GM21723 (cell line): ENCODE data around the gene CCDC71.
A peak's percentile ranks its signal among the peaks of the same experiment; 100 is the strongest.

Source experiments
- ATAC-seq: cut with Tn5 transposase; IDR thresholded peaks from one replicate; pipeline ENCODE4 v1.9.1; 2021; ENCODE audit warnings: mild to moderate bottlenecking, moderate library complexity; ENCODE audit not compliant: unreplicated experiment

Gene CCDC71

GRCh38 chr3:49171119-49171774 is 5.1 kb upstream of the CCDC71 start, which contains the start of gene KLHDC8B:
Gene KLHDC8B (plus strand): TSS chr3:49171598. CDS start chr3:49172770, 1,172 bp downstream.
- ATAC-seq: peak; percentile 70

DNA sequence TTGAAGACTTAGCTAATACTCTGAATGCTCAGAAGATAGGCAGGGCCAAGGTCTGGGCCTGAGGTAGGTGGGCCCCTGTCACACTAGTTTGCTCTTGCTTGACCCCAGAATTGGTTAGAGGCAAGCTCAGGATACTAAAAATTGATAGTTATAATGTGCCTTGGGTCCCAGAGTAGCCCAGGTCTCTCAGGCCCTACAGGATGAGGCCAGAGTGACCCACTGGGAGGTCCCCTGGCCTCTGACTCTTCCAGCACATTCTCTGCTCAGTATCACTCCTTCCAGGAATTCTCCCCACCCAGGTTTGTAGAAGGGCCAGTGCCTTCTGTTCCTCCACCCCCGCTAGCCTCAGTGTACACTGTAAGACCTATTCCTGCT is 4.6 kb upstream of the CCDC71 start:
- peak; percentile 6 for ATAC-seq

- no peak for ATAC-seq
These were observed 823 bp upstream of the CCDC71 start for GRCh38 chr3:49166752-49167556.

GRCh38 chr3:49164983-49165720 is 979 bp downstream of the CCDC71 start:
- ATAC-seq: no peak

DNA sequence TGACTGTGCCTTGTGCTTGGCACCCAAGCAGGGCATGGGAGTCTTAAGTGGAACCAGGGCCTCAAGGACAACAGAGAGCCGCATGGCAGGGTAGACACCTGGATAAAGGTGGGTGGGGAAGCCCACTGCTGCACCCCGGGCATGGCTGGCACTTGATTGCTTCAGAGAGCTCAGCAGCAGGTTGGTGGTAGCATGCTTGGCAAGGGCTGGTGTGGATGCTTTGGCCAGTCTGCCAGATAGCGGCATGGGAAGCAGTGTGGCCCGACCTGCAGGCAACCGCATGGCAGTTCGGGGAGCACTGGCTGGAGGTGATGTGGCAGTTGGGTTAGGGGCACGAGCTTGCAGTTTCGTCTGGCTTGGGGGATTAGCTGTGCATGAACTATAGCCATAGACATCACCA is 2.5 kb downstream of the CCDC71 start:
- ATAC-seq: no peak

DNA sequence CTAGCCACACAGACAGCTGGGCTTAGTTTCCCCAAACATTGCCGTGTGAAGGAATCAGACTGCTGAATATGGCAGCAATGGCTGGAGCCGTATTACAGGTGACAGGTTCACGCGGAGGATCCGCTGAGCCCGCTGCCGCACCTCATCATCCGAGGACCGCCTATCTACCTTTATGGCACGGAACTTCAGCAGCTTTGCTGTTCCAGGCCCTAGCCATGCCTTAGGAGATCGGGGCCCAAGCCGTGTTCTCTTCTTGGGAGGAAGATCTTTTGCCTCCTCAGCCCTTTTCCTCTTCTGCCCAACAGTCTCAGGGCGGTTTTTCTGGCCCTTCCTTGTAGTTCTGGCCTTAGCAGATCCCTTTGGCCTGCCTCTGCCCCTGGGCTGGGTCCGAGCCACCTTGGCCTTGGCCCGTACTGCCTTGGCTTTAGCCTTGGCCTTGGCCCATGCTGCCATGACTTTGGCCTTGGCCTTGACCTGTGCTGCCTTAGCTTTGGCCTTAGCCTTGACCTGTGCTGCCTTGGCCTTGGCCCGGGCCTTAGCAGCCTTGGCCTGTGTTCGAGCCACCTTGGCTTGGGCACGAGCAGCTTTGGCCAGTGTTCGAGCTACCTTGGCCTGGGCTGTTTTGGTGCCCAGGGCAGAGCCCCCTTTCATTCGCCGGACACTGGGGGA is 3.2 kb downstream of the CCDC71 start:
- ATAC-seq: no peak

GRCh38 chr3:49161808-49162530 is 4.2 kb downstream of the CCDC71 start:
- ATAC-seq: no peak

DNA sequence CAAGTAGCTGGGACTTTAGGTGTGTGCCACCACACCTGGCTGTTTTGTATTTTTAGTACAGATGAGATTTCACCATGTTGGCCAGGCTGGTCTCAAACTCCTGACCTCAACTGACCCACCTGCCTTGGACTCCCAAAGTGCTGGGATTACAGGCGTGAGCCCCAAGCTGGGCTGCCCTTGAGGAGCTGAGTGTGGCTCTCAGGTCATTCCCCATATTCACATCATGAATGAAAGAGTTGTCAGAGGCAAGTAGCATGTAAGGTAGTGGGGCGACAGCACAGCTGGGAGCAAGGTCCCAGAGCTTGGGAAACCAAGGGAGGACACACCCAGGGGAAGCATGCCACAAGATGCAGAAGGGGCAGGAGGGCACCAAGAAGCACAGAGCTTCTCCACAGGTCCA is 4.9 kb downstream of the CCDC71 start:
- no peak for ATAC-seq

GRCh38 chr3:49158792-49159191 is 7.3 kb downstream of the CCDC71 start:
- no peak for ATAC-seq

GRCh38 chr3:49158103-49158709 is 7.9 kb downstream of the CCDC71 start:
- ATAC-seq: no peak

- ATAC-seq: no peak
These were observed 8.8 kb downstream of the CCDC71 start for GRCh38 chr3:49157289-49157688.

- ATAC-seq: no peak
These were observed 12.7 kb downstream of the CCDC71 start for GRCh38 chr3:49153349-49153912.

GRCh38 chr3:49151610-49152009 is 14.5 kb downstream of the CCDC71 start:
- ATAC-seq: no peak

GRCh38 chr3:49148159-49148558 is 18.0 kb downstream of the CCDC71 start:
- no peak for ATAC-seq

DNA sequence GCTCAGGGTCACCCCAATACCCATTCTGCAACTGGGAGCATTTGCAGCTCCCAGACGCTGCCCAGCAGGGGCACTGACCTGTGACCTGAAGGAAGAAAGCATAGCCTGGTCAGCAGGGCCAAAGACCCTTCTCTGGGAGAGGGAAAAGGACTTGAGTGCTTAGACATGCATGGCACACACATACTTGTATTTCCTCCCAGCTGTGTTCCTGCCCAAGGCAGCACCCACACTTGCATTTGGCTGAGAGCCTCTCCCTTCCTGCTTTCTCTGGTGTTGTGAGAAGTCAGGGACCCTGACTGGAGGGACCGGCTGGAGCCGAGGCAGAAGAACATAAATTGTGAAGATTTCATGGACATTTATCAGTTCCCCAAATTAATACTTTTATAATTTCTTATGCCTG is 26.1 kb downstream of the CCDC71 start:
- ATAC-seq: no peak

DNA sequence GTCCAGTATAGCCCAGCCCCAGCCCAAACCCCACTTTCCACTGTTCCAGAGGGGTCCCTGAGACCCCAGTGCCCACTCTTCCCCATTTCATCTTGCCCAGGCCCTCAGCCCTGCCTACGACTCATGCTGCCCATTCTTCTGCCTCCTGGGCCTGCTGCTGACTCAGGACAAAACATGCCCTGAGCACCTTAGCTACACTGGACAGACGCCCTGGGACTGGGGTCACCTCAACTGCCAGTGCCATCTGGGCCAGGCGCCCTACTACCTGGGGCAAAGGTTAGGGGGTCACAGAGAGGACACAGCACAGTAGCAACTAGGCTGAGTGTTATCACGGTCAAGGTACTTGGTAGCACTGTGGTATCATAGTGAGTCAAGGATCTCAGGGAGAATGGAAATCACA is 30.6 kb downstream of the CCDC71 start:
- no peak for ATAC-seq

GRCh38 chr3:49134471-49135265 is 31.5 kb downstream of the CCDC71 start:
- ATAC-seq: no peak

- ATAC-seq: no peak
These were observed 32.7 kb downstream of the CCDC71 start for GRCh38 chr3:49133226-49133951.
